ENCODE measurements around the gene STARD3NL. TPM values are rescaled to one million over a fixed set of nuclear protein-coding genes. Genes with fewer than 3 reads are reported as not detected.
A peak's percentile ranks its signal among the peaks of the same experiment; 100 is the strongest.

Gene STARD3NL
- total RNA-seq, 1 donor = 99.3 TPM

- no peak for TF ChIP-seq CTCF (IDR thresholded peaks at IDR 0.05; ENCODE audit: insufficient read depth, low read depth, low read length)
- no peak for DNase-seq (ENCODE audit: low read depth)
- no peak overlapping the region for H3K4me3 ChIP-seq (ENCODE audit: low read depth, low read length)
These were observed 98.2 kb downstream of the STARD3NL start for GRCh38 chr7:38276096-38276877.

GRCh38 chr7:38280000-38280399 is 102.0 kb downstream of the STARD3NL start:
- no peak for TF ChIP-seq CTCF (IDR thresholded peaks at IDR 0.05; ENCODE audit: insufficient read depth, low read depth, low read length)
- no peak overlapping the region for H3K4me3 ChIP-seq (ENCODE audit: low read depth, low read length)
- DNase-seq (ENCODE audit: low read depth) = peak; percentile 60

Small RNAs within 50 kb of the gene (small RNA-seq; reads per million reads assigned to genes)
- gene TRGJ1 (not detected), gene TRGJ2 (not detected), gene TRGJP (not detected), gene TRGJP1 (not detected), gene TRGJP2 (not detected)

Data from fibroblast of villous mesenchyme (primary cell).